ENCODE data around the gene CALML4.
"Not testable (repeated sequence)": the region's sequence is repeated elsewhere in the genome, so short reads cannot be mapped to it uniquely, and the experiment has no call there.

The CALML4 gene

DNA sequence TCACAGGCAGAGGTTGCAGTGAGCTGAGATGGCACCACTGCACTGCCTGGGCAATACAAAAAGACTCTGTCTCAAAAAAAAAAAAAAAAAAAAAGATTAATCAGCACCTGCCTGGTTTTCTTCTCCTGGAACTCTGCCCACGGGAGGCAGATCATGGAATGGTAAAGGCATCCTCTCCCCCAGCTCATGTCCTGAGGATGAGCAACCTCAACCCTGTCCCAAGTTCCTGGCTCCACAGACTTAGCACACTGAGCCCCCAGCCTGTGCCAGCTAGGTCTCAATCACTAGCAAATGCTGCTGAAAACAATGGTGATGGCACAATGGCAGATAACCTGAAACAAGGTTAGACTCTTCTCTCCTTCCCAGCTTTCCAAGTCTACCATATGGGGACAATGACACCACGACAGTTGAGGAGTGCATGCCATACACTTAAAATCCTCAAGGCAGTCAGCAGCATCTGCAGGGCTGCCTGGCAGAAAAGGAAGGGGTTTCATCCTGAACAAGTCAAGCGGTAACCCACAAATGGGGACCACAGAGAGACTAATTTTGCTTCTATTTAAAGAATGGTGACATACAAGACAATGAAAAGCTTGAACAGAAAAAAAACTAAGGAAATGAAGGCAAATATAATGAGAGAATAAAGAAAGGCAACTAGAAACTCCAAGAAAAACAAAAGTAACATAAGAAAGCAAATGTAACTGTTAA lies 19.6 kb upstream of the CALML4 start:
- no peak for DNase-seq

DNA sequence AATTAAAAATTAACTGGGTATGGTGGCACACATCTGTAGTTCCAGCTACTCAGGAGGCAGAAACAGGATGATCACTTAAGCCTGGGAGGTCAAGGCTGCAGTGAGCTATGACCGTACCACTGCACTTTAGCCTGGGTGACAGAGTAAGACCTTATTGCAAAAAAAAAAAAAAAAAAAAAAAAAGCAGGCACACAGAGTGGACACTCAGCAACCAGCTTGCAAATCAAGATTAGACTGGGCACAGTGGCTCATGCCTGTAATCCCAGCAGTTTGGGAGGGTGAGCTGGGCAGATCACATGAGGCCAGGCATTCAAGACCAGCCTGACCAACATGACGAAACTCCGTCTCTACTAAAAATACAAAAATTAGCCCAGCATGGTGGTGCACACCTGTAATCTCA lies 19.0 kb upstream of the CALML4 start:
- DNase-seq: no peak

DNA sequence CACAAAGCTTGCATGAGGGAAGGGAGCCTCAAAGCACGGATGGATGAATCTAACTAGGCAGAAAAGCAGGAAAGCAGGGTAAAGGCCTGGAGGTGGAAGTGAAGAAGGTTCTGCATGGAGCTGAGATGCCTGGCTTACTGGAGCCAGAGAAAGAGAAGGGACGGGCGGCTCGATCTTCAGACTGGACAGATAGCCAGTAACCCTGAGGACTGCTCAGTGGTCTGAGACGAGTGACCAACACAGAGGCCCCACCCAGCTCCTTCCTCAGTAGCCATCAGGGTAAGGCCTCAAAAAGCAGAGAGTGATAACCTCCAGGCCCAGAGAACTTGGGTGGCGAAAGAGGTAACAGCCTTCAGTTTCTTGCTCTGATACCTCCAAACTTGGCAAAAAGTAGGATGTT lies 18.0 kb upstream of the CALML4 start:
- no peak for DNase-seq

GRCh38 chr15:68222432-68222743 lies 17.3 kb upstream of the CALML4 start:
- DNase-seq: not testable (repeated sequence)

DNA sequence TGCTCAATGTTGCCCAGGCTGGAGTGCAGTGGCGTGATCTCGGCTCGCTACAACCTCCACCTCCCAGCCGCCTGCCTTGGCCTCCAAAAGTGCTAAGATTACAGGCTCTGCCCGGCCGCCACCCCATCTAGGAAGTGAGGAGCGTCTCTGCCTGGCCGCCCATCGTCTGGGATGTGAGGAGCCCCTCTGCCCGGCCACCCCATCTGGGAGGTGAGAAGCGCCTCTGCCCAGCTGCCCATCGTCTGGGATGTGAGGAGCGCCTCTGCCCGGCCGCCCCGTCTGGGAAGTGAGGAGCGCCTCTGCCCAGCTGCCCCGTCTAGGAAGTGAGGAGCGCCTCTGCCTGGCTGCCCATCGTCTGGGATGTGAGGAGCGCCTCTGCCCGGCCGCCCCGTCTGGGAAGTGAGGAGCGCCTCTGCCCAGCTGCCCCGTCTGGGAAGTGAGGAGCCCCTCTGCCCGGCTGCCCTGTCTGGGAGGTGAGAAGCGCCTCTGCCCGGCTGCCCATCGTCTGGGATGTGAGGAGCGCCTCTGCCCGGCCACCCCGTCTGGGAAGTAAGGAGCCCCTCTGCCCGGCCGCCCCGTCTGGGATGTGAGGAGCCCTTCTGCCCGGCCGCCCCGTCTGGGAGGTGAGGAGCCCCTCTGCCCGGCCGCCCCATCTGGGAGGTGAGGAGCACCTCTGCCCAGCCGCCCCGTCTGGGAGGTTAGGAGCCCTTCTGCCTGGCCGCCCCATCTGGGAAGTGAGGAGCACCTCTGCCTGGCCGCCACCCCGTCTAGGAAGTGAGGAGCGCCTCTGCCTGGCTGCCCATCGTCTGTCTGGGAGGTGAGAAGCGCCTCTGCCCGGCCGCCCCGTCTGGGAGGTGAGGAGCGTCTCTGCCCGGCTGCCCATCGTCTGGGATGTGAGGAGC lies 16.6 kb upstream of the CALML4 start:
- DNase-seq: not testable (repeated sequence)

- DNase-seq: no peak
These were observed 15.8 kb upstream of the CALML4 start for GRCh38 chr15:68220967-68221366.

DNA sequence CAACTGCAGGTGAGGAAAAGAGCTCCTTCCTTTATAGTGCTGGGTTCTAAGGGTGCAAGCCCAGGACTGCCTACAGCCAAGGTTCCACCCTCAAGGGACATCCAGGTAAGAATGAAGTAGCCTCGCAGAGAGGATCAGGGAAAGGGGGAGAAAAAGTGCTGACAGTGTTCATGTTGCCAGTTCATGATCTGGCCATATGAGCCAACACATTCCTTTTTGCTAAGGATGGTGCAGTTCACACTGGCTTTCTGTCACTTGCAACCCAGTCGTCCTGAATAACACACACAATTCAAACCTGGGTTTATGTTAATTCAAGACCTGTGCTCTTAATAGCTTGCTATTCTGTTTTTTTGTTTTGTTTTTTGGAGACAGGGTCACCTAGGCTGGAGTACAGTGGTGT lies 15.4 kb upstream of the CALML4 start:
- no peak for DNase-seq

- DNase-seq: no peak
These were observed 14.0 kb upstream of the CALML4 start for GRCh38 chr15:68218847-68219798.

DNA sequence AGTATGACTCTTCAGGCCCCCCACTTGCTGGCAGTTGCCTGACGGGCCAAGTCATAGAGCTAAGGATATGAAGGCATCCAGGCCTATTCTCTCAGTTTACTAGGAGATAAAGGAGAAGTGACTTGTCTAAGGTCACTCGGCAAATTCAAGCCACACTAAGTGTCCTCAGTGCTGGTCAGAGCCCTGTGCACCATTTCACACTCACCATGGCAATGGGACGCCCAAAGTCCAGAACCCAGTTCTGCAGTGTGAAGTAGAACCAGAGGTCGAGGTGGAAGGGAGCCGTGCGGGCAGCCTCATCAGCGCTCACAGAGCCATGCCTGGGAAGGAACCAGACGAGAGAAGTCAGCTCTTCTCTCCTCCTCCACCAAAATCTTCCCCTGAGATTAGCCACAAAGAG lies 13.2 kb upstream of the CALML4 start:
- DNase-seq: no peak

GRCh38 chr15:68217341-68217740 lies 12.2 kb upstream of the CALML4 start:
- no peak for DNase-seq

DNA sequence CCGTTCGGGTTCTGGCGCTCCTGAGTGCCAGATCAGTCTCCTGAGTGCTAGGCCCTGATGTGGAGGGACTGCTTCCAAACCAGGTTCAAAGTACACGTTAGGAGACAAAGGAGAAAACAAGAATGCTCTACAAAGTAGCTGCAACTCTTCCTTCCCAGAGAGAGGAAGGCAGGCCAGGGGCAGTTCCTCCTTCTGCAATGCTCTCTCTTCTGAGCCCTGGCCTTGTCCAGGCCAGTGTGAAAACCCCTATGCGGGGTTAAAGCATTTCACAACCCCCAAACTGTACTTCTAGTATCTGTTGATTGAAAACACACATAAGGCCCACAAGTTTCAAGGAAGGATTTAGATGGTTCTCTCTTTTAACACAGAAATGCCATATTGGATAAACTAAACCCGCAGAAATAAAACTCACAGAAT lies 9.7 kb upstream of the CALML4 start:
- no peak for DNase-seq

DNA sequence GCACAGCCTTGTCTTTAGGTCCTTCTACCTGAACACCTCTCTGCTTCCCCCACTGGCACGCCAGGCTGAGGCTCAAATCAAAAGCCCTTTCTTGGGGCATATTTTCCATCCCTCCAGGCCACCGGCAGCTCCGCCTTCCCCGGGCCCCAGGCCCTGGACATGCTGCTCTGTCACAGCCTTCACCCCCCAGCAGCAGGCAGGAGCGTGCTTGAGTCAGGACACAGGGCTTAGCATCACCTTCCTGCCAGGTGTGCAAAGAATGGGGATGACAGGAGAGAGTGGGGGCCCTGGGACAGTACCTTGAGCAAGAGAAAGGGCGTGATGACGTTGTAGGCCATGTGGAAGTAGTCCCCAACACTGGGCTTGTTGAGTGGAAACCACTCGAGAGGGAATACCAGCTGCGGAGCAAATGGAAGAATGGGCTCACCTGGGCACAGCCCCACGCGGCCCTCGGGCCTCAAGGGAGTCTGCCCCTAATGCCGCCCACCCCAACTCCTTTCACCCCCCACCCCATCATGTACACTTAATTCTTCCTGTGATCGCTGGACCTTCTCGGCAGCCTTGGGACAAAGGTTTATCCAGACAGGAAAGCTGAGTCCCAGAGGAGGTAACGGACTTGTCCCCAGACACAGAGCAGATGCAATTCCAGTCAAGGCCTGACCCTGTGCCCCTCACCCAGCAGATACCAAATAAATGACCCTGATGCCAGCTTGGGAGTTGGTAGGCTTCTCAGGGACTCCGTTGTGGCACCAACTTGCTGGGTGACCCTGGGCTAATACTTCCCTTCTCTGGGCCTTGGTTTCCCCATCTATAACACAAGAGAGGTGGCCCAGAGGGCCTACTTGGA lies 9.1 kb upstream of the CALML4 start:
- no peak for DNase-seq

DNA sequence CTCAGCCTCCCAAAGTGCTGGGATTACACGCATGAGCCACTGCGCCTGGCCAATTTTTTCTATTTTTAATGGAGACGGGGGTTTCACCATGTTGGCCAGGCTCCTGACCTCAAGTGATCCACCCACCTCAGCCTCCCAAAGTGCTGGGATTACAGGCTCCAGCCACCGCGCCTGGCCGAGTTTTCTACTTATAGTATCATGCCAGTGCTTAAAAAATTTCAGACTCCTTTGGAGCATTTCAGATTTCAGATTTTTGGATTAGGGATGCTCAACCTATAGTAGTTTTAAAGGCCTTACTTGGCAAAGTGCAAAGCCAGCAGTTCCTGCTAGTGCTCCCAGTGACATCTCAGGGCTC lies 8.3 kb upstream of the CALML4 start:
- DNase-seq: not testable (repeated sequence)

GRCh38 chr15:68211656-68212320 lies 6.7 kb upstream of the CALML4 start:
- DNase-seq: no peak

GRCh38 chr15:68210821-68211655 lies 5.9 kb upstream of the CALML4 start:
- peak; percentile 35 for DNase-seq

DNA sequence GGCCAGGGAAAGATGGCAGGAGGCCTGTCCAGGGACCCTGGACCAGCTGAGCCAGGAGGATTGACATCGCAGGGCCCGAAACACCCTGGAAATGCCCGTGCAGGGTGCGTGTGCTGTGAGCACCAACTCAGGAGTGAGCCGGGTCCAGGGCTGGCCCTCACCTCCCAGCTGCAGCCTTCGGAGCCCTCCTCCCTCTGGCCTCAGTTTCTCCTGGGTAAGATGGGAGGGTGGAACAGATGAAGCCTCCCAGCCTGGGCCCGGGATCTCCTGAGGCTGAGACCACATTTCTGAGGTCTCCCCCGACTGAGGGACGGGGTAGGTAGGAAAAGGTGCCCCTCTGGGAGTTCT lies 5.3 kb upstream of the CALML4 start:
- DNase-seq: no peak

GRCh38 chr15:68209735-68210408 lies 4.7 kb upstream of the CALML4 start:
- DNase-seq: peak; percentile 43

GRCh38 chr15:68209272-68209671 lies 4.1 kb upstream of the CALML4 start:
- no peak for DNase-seq

GRCh38 chr15:68208636-68209240 lies 3.6 kb upstream of the CALML4 start:
- no peak for DNase-seq

DNA sequence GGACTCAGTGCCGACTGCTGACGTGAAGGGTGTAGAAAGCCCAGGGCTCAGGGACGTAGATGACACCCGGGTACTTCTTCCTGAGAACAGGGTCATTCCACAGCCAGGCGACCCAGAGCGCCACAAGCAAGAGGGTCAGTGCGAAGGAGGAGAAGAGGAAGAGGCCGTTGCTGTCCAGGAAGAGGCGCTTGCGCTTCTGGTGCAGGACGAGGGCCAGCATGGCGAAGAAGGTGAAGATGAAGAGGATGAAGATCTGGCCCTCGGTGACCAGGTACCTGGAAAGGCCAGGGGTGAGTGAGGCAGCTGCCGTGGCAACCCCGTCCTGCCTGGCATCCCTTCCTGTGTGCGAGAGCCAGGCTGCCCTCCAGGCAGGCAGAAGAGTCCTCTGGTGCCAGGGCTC lies 3.0 kb upstream of the CALML4 start:
- no peak for DNase-seq

Data from activated CD4-positive, alpha-beta T cell treated with anti-CD3 and anti-CD28 coated beads, Interleukin-2, amount 50 U/mL, for 16 hours (primary cell).